HCT116 (cell line): Measurements from ENCODE around the gene ARHGEF17.

Experiments used
- CTCF ChIP-seq, 3 experiments: fragments of 200-600 bp in 1 of 3; sonication (generic) in 1 of 3; IDR thresholded peaks in 2 of 3; conservative IDR thresholded peaks in 1 of 3; 2 replicates each; pipeline ENCODE4 v1.5.1; 2012 to 2017; ENCODE audit warnings: low read depth in 2 of 3, low read length in 2 of 3, antibody characterized with exemption in 1 of 3, borderline replicate concordance in 1 of 3, control low read depth in 1 of 3, mild to moderate bottlenecking in 1 of 3, mixed read lengths in 1 of 3, mixed run types in 1 of 3, moderate library complexity in 1 of 3; ENCODE audit not compliant: insufficient read depth in 1 of 3
- EZH2 ChIP-seq: fragments of 200-600 bp; sonication (generic); IDR thresholded peaks from 2 replicates; pipeline ENCODE4 v1.6.1; 2017; ENCODE audit warnings: antibody characterized with exemption, mixed run types
- JUND ChIP-seq: IDR thresholded peaks from 2 replicates; pipeline ENCODE4 v1.6.1; 2012
- POLR2A ChIP-seq: IDR thresholded peaks from 2 replicates; pipeline ENCODE4 v1.7.0; 2011; ENCODE audit warnings: borderline replicate concordance; ENCODE audit not compliant: insufficient read depth, insufficient read length; ENCODE audit errors: extremely low read depth
- SRF ChIP-seq: IDR thresholded peaks from 2 replicates; pipeline ENCODE4 v1.6.1; 2012; ENCODE audit warnings: low read depth
- YY1 ChIP-seq: IDR thresholded peaks from 2 replicates; pipeline ENCODE4 v1.6.1; 2011; ENCODE audit warnings: low read length, low read depth, moderate library complexity, mild to moderate bottlenecking; ENCODE audit not compliant: insufficient replicate concordance; ENCODE audit errors: extremely low read depth
- ZNF274 ChIP-seq: fragments of 200-500 bp; sonication (Bioruptor generic); IDR thresholded peaks from 2 replicates; pipeline ENCODE4 v1.6.1; 2014; ENCODE audit warnings: mild to moderate bottlenecking, low read depth, low read length, inconsistent platforms
- TF ChIP-seq, protein P1 (sequence below): IDR thresholded peaks from 2 replicates; pipeline ENCODE4 v1.6.1; 2012; ENCODE audit warnings: low read depth
- TF ChIP-seq, protein P2 (sequence below): IDR thresholded peaks from 2 replicates; pipeline ENCODE4 v1.6.1; 2012

DNA sequence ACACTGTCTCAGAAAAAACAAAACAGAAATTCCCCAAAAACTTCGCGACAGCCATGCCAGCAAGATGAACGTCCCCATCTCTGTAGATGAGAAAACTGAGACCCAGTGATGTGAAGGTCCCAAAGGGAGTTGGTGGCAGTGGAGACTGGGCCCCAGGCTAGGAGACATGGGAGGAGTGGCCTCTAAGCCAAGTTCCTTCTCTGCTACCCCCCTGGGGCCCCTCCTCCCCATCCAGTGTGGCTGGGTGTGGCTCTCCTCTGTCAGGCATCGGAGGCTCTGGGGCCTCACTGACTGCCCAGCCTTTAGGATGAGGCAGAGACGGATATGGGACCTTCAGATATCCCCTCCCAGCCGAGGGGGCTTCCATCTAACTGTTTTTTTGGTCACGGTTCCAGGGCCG lies 77.9 kb downstream of the ARHGEF17 start:
- TF ChIP-seq SRF (no peak), CTCF (IDR thresholded peaks at IDR 0.05 in 2 of 3, conservative IDR thresholded peaks at IDR 0.05 in 1 of 3; ENCODE audit: borderline replicate concordance in 1 of 3, insufficient read depth in 1 of 3, low read depth in 2 of 3, low read length in 2 of 3) (no peak), JUND (no peak), POLR2A (no peak), YY1 (no peak), EZH2 (no peak), ZNF274 (no peak)
- TF ChIP-seq, protein P1, sequence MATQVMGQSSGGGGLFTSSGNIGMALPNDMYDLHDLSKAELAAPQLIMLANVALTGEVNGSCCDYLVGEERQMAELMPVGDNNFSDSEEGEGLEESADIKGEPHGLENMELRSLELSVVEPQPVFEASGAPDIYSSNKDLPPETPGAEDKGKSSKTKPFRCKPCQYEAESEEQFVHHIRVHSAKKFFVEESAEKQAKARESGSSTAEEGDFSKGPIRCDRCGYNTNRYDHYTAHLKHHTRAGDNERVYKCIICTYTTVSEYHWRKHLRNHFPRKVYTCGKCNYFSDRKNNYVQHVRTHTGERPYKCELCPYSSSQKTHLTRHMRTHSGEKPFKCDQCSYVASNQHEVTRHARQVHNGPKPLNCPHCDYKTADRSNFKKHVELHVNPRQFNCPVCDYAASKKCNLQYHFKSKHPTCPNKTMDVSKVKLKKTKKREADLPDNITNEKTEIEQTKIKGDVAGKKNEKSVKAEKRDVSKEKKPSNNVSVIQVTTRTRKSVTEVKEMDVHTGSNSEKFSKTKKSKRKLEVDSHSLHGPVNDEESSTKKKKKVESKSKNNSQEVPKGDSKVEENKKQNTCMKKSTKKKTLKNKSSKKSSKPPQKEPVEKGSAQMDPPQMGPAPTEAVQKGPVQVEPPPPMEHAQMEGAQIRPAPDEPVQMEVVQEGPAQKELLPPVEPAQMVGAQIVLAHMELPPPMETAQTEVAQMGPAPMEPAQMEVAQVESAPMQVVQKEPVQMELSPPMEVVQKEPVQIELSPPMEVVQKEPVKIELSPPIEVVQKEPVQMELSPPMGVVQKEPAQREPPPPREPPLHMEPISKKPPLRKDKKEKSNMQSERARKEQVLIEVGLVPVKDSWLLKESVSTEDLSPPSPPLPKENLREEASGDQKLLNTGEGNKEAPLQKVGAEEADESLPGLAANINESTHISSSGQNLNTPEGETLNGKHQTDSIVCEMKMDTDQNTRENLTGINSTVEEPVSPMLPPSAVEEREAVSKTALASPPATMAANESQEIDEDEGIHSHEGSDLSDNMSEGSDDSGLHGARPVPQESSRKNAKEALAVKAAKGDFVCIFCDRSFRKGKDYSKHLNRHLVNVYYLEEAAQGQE, result no peak
- TF ChIP-seq, protein P2, sequence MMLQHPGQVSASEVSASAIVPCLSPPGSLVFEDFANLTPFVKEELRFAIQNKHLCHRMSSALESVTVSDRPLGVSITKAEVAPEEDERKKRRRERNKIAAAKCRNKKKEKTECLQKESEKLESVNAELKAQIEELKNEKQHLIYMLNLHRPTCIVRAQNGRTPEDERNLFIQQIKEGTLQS, result no peak
